ENCODE results near the gene NTN4.
"Not testable (repeated sequence)": the region's sequence is repeated elsewhere in the genome, so short reads cannot be mapped to it uniquely, and the experiment has no call there.

NTN4 gene

GRCh38 chr12:95790033-95790916, at the start of gene NTN4:
TSS of gene NTN4 (minus strand) at chr12:95790764. CDS start at chr12:95790309, 455 bp downstream.
- DNase-seq (ENCODE audit: low read depth) = no peak

- no peak for DNase-seq (ENCODE audit: low read depth)
Measured at GRCh38 chr12:95838125-95838524, 47.6 kb upstream of the NTN4 start.

GRCh38 chr12:95837240-95838038, 46.9 kb upstream of the NTN4 start:
- no peak for DNase-seq (ENCODE audit: low read depth)

- DNase-seq (ENCODE audit: low read depth) = no peak
Measured at GRCh38 chr12:95836630-95837239, 46.2 kb upstream of the NTN4 start.

GRCh38 chr12:95836185-95836609, 45.6 kb upstream of the NTN4 start:
- no peak for DNase-seq (ENCODE audit: low read depth)

- DNase-seq (ENCODE audit: low read depth) = no peak
Measured at GRCh38 chr12:95834572-95834971, 44.0 kb upstream of the NTN4 start.

- DNase-seq (ENCODE audit: low read depth) = no peak
Measured at GRCh38 chr12:95830335-95831089, 39.9 kb upstream of the NTN4 start.

GRCh38 chr12:95829395-95829794, 38.8 kb upstream of the NTN4 start:
- no peak for DNase-seq (ENCODE audit: low read depth)

GRCh38 chr12:95820096-95820703, 29.6 kb upstream of the NTN4 start:
- DNase-seq (ENCODE audit: low read depth) = no peak

GRCh38 chr12:95815632-95816212, 25.2 kb upstream of the NTN4 start:
- no peak for DNase-seq (ENCODE audit: low read depth)

GRCh38 chr12:95812155-95812554, 21.6 kb upstream of the NTN4 start:
- DNase-seq (ENCODE audit: low read depth) = not testable (repeated sequence)

GRCh38 chr12:95810411-95810810, 19.8 kb upstream of the NTN4 start:
- no peak for DNase-seq (ENCODE audit: low read depth)

- DNase-seq (ENCODE audit: low read depth) = no peak
Measured at GRCh38 chr12:95809000-95809680, 18.6 kb upstream of the NTN4 start.

- DNase-seq (ENCODE audit: low read depth) = no peak
Measured at GRCh38 chr12:95808146-95808545, 17.6 kb upstream of the NTN4 start.

- DNase-seq (ENCODE audit: low read depth) = peak; percentile 100
Measured at GRCh38 chr12:95805864-95806671, 15.5 kb upstream of the NTN4 start.

GRCh38 chr12:95804291-95804690, 13.7 kb upstream of the NTN4 start:
- no peak for DNase-seq (ENCODE audit: low read depth)

GRCh38 chr12:95803817-95804216, 13.3 kb upstream of the NTN4 start:
- DNase-seq (ENCODE audit: low read depth) = no peak

GRCh38 chr12:95802482-95803270, 12.1 kb upstream of the NTN4 start:
- DNase-seq (ENCODE audit: low read depth) = peak; percentile 61

GRCh38 chr12:95796982-95797289, 6.4 kb upstream of the NTN4 start:
- DNase-seq (ENCODE audit: low read depth) = no peak
